HFFc6 (cell line): ENCODE results near the gene ARHGAP23. TPM values are rescaled to one million over a fixed set of nuclear protein-coding genes. Genes with fewer than 3 reads are reported as not detected.

Source experiments
- DNase-seq: peaks from one replicate; pipeline ENCODE4 v3.0.0-alpha.2; 2018
- H3K27ac Mint-ChIP-seq: 2 replicates; pipeline ENCODE4 v1.8.0; 2020; ENCODE audit warnings: mild to moderate bottlenecking, mixed read lengths
- H3K27me3 Mint-ChIP-seq: 2 replicates; pipeline ENCODE4 v1.8.0; 2021; ENCODE audit warnings: mild to moderate bottlenecking, moderate library complexity, mixed read lengths; ENCODE audit not compliant: insufficient read depth
- H3K36me3 Mint-ChIP-seq: 2 replicates; pipeline ENCODE4 v1.8.0; 2021; ENCODE audit warnings: low read depth, mixed read lengths
- H3K4me1 Mint-ChIP-seq: 2 replicates; pipeline ENCODE4 v1.8.0; 2020; ENCODE audit warnings: low read depth, mixed read lengths
- H3K4me3 Mint-ChIP-seq: 2 replicates; pipeline ENCODE4 v1.8.0; 2020; ENCODE audit warnings: mild to moderate bottlenecking, moderate library complexity, mixed read lengths
- H3K9me3 Mint-ChIP-seq: 2 replicates; pipeline ENCODE4 v1.8.0; 2020; ENCODE audit warnings: mild to moderate bottlenecking, mixed read lengths
- CTCF ChIP-seq: fragments of 200-600 bp; sonication (generic); IDR thresholded peaks from 2 replicates; pipeline ENCODE4 v1.5.0; 2021; ENCODE audit warnings: antibody characterized with exemption, mild to moderate bottlenecking
- total RNA-seq, 6 experiments: library from RNA; stranded (reverse); fragmentation: NEBNext Ultra II Directional; extraction: Animal tissue kit (Norgen Biotek cat#: 25700); gene quantifications; 2 replicates in 1 of 6; 3 replicates in 5 of 6; pipeline ENCODE4 v1.2.3, GENCODE V29; 2021

The ARHGAP23 gene
- total RNA-seq, 6 experiments from 2014 or later: 206 to 231 (median 224) TPM

DNA sequence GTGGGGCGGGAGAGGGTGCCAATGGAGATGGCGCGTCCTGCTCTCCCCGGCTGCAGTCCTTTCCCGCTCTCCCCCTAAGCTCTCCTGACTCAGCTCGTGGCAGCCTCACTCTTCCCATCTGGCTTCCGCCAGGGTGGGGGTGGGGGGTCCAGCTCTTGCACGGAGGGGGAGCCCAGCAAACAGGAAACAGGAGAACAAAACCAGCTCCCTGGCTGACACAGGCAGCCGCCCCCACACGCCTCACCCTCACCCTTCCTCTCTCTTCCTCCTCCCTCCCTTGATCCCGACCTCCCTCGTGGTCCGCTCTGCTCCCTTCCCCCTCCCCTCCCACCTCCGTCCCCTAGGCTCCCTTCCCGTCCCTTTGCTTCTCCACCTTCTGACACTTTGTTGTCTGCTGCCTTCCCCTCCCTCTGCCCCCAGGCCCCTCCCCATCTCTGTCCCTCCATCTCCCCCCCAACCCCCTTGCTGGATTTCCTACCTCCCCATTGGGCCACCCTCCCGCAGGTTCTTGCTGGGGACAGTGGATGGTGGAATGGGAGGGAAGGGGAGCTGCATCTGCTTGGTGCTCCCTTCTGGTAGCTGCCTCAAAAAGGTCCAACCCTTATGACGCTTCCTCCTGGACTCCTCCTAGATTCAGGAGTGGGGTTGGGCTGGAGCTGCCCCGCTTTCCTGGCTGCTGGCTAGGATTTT lies 23.7 kb downstream of the ARHGAP23 start:
- peaks cover 17% of the 10 kb centered on the region; the same call in 1 of the 2 replicates for H3K36me3 Mint-ChIP-seq

DNA sequence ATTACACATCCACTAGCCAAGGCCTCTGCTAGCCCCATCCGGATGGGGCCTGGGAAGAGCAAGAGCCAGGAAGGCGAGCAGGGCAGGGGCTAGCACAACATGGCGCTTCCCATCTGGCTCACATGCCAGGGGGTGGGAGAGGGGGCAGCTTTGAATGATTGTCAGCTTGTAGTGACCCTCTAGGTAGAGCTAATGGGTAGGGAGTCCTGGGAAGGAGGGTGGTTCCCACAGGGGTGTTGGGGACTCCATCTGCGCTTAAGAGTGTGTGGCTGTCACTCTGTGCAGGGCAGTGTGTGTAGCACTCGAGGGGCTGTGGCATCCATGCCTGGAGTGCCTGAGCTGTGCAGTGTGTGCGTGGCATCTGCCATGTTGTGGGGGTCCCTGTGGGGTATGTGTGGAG lies 24.5 kb downstream of the ARHGAP23 start:
- TF ChIP-seq CTCF: no peak
- H3K9me3 Mint-ChIP-seq: no peaks in the 10 kb centered on the region
- H3K27ac Mint-ChIP-seq: peak overlapping the region; percentile 98
- no peak for DNase-seq
- H3K27me3 Mint-ChIP-seq: peaks cover 2% of the 10 kb centered on the region
- H3K4me3 Mint-ChIP-seq: peak overlapping the region; percentile 94
- peaks cover 23% of the 10 kb centered on the region; the same call in 1 of the 2 replicates for H3K36me3 Mint-ChIP-seq
- H3K4me1 Mint-ChIP-seq: peaks cover 83% of the 10 kb centered on the region

More for the DNA sequence above, 23.7 kb downstream of the ARHGAP23 start:
- H3K9me3 Mint-ChIP-seq: no peaks in the 10 kb centered on the region
- peak overlapping the region; percentile 98 for H3K27ac Mint-ChIP-seq
- H3K4me3 Mint-ChIP-seq: peak overlapping the region; percentile 94
- H3K27me3 Mint-ChIP-seq: peaks cover 2% of the 10 kb centered on the region
- TF ChIP-seq CTCF: no peak
- peak; percentile 91 for DNase-seq
- peaks cover 81% of the 10 kb centered on the region for H3K4me1 Mint-ChIP-seq

DNA sequence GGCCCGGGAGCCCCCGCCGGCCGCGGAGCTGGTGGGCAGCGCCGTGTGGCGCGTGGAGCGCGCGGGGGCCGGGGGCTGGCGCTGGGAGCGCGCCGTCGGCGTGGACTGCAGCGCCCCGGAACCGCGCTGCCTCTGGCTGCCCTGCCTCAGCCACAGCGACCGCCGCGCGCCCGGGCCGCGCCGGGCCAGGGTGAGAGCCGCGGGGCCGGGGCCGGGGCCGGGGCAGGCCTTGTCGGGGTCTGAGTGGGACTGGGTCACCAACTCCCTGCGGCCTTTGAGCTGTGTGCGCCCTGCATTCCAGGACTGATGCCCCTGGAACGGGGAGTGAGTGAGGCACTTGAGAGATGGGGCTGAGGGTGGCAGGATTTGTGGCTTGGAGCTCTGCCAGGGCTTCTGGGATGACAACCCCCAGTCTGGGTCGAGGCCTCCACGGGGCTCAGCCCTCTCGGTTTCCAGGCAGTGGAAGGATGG lies 25.7 kb downstream of the ARHGAP23 start:
- Mint-ChIP-seq H3K36me3 (peaks cover 23% of the 10 kb centered on the region; the same call in 1 of the 2 replicates), H3K27ac (peak overlapping the region; percentile 87), H3K4me1 (peaks cover 74% of the 10 kb centered on the region), H3K9me3 (no peaks in the 10 kb centered on the region), H3K27me3 (peaks cover 2% of the 10 kb centered on the region), H3K4me3 (peak overlapping the region; percentile 95)
- peak; percentile 33 for DNase-seq
- TF ChIP-seq CTCF: no peak

DNA sequence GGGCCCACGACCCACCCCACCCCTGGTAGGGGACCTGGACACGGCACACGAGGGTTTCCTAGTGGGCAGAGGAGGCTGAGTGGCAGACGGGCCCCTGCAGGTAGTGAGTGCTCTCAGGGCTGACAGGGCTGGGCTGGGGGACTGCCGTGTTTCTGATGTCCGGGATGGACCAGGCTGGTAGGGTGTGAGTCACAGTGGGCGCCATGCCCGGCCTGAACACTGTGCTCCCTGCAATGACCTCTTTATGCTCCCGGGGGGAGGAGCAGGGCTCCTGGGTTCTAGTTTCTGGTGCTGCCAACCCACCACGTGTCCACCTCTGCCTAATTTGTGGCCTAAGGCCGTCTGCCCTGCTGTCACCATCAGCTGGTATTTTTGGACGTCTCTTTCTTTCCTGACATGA lies 26.3 kb downstream of the ARHGAP23 start:
- no peak for TF ChIP-seq CTCF
- peak overlapping the region; percentile 95 for H3K4me3 Mint-ChIP-seq
- H3K9me3 Mint-ChIP-seq: no peaks in the 10 kb centered on the region
- H3K27ac Mint-ChIP-seq: peak overlapping the region; percentile 87
- DNase-seq: peak; percentile 76
- H3K4me1 Mint-ChIP-seq: peaks cover 68% of the 10 kb centered on the region
- peaks cover 18% of the 10 kb centered on the region; the same call in 1 of the 2 replicates for H3K36me3 Mint-ChIP-seq
- H3K27me3 Mint-ChIP-seq: peaks cover 2% of the 10 kb centered on the region

DNA sequence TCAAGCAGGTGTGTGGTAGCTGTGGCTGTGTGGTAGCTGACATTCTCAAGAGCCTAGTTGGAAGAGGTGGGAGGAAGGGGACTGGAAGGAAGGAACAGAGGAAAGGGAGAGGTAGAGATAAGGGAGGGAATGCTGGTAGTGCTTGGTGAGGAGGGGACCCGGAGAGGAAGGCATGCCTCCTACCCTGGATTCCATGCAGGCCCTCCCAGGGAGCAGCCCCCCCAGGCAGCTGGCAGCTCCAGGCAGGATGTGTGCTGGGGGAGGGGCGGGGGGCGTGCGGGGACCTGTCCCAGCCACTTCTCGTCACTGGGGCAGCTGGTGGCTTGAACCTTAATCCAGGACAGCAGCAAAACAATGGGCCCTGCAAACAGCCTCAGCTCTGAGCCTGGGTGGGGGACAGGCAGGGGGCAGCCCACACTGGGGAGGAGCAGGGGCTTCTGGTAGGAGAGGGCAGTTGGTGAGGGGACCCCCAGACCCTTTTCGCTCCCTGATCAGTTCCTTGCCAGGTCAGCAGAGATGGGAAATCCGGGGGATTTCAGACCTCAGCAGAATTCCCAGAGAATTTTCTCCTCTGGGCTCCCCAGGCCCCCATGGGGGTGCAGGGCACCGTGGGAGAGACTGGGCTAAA lies 27.1 kb downstream of the ARHGAP23 start:
- H3K27me3 Mint-ChIP-seq: peaks cover 3% of the 10 kb centered on the region
- no peak for TF ChIP-seq CTCF
- peak overlapping the region; percentile 87 for H3K27ac Mint-ChIP-seq
- DNase-seq: no peak
- peaks cover 65% of the 10 kb centered on the region for H3K4me1 Mint-ChIP-seq
- H3K9me3 Mint-ChIP-seq: no peaks in the 10 kb centered on the region
- H3K36me3 Mint-ChIP-seq: peaks cover 16% of the 10 kb centered on the region
- H3K4me3 Mint-ChIP-seq: peak overlapping the region; percentile 95
